Subcutaneous adipose tissue (tissue), 4 donors: ENCODE measurements around the gene TELO2. TPM values are rescaled to one million over a fixed set of nuclear protein-coding genes. Genes with fewer than 3 reads are reported as not detected.

Experiments
- total RNA-seq, 4 donors: library from RNA; depleted of rRNA; stranded (reverse); fragments of >200 nt; gene quantifications; one replicate each; pipeline ENCODE4 v1.1.0, GENCODE V29; 2016
- TF ChIP-seq, protein P1 (sequence below): fragments of 450-650 bp; IDR thresholded peaks from one replicate; pipeline ENCODE4 v1.5.1; 2016; ENCODE audit warnings: low read depth, mild to moderate bottlenecking, control low read depth, antibody characterized with exemption, moderate library complexity

TELO2 gene
- total RNA-seq, 4 donors from 2014 or later, result 7.5 to 42.4 (median 10.2) TPM

DNA sequence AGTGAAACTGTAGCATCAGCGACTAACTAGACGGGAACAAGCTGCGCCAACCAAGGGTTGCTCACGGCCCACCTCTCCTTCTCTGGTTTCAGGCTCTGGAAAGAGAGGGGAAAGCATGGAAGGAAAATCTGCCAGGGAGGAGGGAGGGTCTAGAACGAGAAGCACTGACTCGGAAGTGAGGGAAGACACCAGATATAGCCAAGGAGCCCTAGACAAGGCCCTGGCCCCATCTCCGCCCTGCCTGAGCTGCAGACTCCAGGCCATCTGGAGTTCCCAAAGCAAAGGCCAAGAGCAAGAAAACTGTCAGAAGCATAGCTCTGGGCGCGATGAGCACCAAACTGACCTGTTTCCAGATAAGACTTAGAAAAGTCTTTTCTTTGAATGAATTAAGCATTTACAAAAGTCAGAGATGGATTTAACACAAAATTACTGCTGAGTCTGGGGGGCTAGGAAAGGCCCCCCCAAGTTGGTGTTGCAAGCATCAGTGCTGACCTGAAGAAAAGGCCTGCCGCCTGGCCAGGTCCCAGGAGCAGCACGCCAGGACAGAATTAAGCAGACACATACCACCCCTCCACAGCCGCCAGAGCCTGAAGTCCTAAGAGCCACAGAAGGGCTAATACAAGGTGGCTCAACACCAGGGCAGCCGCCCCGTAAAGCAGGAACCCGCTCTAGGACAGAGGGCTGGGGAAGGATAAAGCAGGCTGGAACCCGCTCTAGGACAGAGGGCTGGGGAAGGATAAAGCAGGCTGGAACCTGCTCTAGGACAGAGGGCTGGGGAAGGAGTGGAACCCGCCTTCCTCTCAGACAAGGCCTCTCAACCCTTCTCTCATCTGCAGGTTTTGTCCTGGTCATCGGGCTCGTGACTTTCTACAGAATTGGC, 61.0 kb downstream of the TELO2 start:
- TF ChIP-seq, protein P1, sequence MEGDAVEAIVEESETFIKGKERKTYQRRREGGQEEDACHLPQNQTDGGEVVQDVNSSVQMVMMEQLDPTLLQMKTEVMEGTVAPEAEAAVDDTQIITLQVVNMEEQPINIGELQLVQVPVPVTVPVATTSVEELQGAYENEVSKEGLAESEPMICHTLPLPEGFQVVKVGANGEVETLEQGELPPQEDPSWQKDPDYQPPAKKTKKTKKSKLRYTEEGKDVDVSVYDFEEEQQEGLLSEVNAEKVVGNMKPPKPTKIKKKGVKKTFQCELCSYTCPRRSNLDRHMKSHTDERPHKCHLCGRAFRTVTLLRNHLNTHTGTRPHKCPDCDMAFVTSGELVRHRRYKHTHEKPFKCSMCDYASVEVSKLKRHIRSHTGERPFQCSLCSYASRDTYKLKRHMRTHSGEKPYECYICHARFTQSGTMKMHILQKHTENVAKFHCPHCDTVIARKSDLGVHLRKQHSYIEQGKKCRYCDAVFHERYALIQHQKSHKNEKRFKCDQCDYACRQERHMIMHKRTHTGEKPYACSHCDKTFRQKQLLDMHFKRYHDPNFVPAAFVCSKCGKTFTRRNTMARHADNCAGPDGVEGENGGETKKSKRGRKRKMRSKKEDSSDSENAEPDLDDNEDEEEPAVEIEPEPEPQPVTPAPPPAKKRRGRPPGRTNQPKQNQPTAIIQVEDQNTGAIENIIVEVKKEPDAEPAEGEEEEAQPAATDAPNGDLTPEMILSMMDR, result no peak

DNA sequence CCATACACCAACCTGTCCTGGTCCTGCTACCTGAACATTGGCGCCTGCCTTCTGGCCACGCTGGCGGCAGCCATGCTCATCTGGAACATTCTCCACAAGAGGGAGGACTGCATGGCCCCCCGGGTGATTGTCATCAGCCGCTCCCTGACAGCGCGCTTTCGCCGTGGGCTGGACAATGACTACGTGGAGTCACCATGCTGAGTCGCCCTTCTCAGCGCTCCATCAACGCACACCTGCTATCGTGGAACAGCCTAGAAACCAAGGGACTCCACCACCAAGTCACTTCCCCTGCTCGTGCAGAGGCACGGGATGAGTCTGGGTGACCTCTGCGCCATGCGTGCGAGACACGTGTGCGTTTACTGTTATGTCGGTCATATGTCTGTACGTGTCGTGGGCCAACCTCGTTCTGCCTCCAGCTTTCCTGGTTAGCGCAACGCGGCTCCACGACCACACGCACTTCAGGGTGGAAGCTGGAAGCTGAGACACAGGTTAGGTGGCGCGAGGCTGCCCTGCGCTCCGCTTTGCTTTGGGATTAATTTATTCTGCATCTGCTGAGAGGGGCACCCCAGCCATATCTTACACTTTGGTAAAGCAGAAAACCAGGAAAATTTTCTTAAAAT, 61.8 kb downstream of the TELO2 start:
- TF ChIP-seq, protein P1, result no peak

DNA sequence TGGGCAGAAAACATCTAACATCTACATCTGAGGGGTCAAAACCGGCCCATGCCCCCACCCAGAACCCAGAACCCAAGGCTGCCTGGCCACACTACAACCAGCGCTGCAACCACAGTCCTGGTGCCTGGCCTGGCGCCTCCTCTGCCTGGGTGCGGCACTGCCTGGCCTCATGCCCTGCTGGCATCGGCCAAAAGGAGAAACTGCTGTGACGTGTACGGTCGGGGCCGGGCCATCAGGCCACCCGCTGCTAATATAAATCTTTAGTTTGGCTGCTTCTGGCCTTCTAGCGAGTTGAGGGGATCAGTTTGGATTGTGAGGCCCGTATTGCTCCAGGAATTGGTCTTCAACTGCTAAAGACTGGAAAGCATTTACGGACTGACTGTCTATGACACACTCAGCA, 63.1 kb downstream of the TELO2 start:
- TF ChIP-seq, protein P1, result no peak

DNA sequence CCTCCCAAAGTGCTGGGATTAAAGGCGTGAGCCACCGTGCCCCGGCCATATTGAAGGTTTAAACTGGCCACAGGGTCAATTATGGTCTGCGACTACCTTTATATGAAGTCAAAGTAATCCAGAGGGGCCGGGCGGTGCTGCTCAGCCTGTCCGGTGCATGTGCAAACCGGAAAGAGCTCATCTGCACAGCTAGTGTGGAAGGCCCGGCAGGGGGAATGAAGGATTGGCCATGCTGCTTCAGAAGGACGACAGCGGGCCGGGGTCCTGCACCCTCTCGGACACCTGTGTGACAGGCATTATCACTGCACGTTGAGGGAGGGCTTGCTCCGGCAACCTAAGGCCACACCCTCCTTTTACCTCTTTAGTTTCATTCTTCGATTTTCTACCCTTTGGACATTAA, 63.9 kb downstream of the TELO2 start:
- TF ChIP-seq, protein P1, result no peak

DNA sequence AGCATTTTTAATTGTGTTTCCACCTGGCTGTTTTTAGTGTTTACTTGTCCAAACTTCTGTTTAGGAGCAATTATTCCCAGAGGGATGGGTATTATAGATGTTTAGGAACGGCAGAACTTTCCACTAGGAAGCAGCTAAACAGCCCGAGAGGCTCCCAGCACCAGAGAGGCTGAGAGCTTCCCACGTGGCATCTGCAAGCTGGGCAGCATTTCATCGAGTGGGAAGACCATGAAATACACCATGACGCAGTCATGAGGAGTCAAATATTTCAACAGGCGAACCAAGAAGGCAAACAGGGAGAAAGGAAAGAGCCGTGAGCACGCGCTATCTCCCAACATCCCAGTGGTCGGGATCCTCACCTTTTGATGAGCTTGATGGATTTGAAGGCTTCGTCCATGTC, 64.4 kb downstream of the TELO2 start:
- TF ChIP-seq, protein P1, result no peak

GRCh38 chr16:1559446-1559975, 66.4 kb downstream of the TELO2 start:
- TF ChIP-seq, protein P1, result no peak

Other genes starting within 250 kb of the TELO2 start
- 10 to 100 TPM in 2 of 4 donors, 1 to 10 TPM in 1, not detected in 1; 6.6 to 14.3 (median 12.8) TPM for gene TPSD1, start 237.3 kb upstream of the TELO2 start, total RNA-seq
- gene UBE2I, start 183.7 kb upstream of the TELO2 start, total RNA-seq, result 100 to 1,000 TPM in 1 of 4 donors, 10 to 100 TPM in 3; 41.1 to 102 (median 55.9) TPM
- 1 to 10 TPM in 3 of 4 donors, under 1 TPM in 1; 0.98 to 8.5 (median 2.5) TPM for gene BAIAP3, start 159.7 kb upstream of the TELO2 start, total RNA-seq
- 100 to 1,000 TPM in 1 of 4 donors, 10 to 100 TPM in 3; 41.6 to 147 (median 65.0) TPM for gene TSR3, start 141.5 kb upstream of the TELO2 start, total RNA-seq
- 10 to 100 TPM; 38.8 to 78.4 (median 66.5) TPM for gene GNPTG, start 141.4 kb upstream of the TELO2 start, total RNA-seq
- 10 to 100 TPM; 14.3 to 49.2 (median 25.9) TPM for gene UNKL, start 78.7 kb upstream of the TELO2 start, total RNA-seq
- gene UQCC4, start 72.6 kb upstream of the TELO2 start, total RNA-seq, result 10 to 100 TPM in 2 of 4 donors, 1 to 10 TPM in 2; 3.4 to 16.4 (median 6.9) TPM
- not detected for gene PERCC1, start 62.3 kb upstream of the TELO2 start, total RNA-seq
- under 1 TPM in 2 of 4 donors, not detected in 2; 0.22 to 0.38 TPM for gene CCDC154, start 48.8 kb upstream of the TELO2 start, total RNA-seq
- gene CLCN7, start 18.3 kb upstream of the TELO2 start, total RNA-seq, result 10 to 100 TPM; 44.9 to 73.3 (median 56.6) TPM
- not detected for gene PTX4, start 4.4 kb upstream of the TELO2 start, total RNA-seq
- 10 to 100 TPM; 14.1 to 87.6 (median 24.6) TPM for gene TMEM204, start 40.3 kb downstream of the TELO2 start, total RNA-seq
- 10 to 100 TPM in 3 of 4 donors, 1 to 10 TPM in 1; 6.5 to 20.5 (median 16.6) TPM for gene IFT140, start 118.7 kb downstream of the TELO2 start, total RNA-seq
- 10 to 100 TPM in 1 of 4 donors, 1 to 10 TPM in 3; 6.8 to 13.9 (median 8.7) TPM for gene CRAMP1, start 119.0 kb downstream of the TELO2 start, total RNA-seq
- gene JPT2, start 184.9 kb downstream of the TELO2 start, total RNA-seq, result 10 to 100 TPM; 13.2 to 26.4 (median 16.7) TPM
- gene MAPK8IP3, start 212.8 kb downstream of the TELO2 start, total RNA-seq, result 10 to 100 TPM; 15.8 to 92.1 (median 39.0) TPM